A549 treated with DMSO at 1 μM for 4 hours (cell line): Measurements from ENCODE around the gene RNF2. TPM values are rescaled to one million over a fixed set of nuclear protein-coding genes. Genes with fewer than 3 reads are reported as not detected.

Source experiments
- total RNA-seq: library from RNA; stranded (reverse); fragments of 200-300 nt; extraction: Qiagen RNA extraction; gene quantifications from 5 replicates; pipeline ENCODE4 v1.2.3, GENCODE V29; 2022; ENCODE audit warnings: low read depth

The RNF2 gene
- 17.6 to 23.4 TPM (median 21.3 TPM) in 5 replicates for total RNA-seq

DNA sequence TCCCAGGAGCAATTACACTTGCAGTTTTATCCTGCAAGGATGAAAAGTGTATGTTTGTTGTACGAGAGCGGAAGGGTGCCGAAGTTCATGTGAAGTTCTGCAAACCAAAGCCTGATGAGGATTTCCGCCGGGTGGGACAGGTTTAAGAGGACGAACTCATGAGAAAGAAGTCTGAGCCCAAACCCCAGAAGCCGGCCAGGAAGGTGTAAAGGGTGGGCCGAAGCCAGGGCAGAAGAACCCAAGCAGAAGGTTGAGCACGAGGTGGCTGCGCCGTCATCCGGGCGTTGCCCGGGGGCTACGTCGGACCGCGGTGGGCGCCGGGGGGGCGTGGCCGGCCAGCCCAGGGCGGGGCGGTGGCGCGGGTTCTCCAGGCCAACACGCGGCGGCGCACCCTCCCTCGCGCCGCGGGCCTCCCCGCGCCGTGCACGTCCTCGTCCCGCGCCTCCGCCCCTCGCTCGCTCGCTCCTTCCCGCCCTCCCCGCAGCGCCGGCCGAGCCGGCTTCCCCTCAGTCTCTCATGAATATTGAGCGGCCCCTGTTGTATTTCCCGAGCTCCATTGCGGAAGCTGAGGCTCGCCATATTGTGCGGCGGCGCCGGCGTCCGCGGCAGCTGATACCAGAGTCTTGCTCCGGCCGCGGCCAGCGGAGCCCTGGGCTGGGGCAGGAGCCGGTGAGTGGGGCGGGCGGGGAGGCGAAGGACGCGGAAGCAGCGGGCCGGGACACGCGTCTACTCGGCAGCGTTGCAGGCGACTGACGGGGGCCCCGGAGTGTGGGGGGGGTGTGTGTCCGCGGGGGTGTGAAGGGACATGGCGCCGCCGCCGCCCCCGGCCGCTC lies at the start of gene RNF2:
Gene RNF2, plus strand, starts transcription at position 578 of the 833 bp plus-strand sequence. CDS start 41,996 bp downstream, outside the sequence.

Other genes starting within 250 kb of the RNF2 start
- gene NIBAN1, start 71.0 kb upstream of the RNF2 start, total RNA-seq: 0.95 to 1.5 TPM (median 1.0 TPM) in 5 replicates
- gene TRMT1L, start 111.4 kb downstream of the RNF2 start, total RNA-seq: 10.7 to 16.7 TPM (median 15.9 TPM) in 5 replicates
- gene SWT1, start 111.6 kb downstream of the RNF2 start, total RNA-seq: 1.1 to 2.0 TPM (median 1.4 TPM) in 5 replicates